GM12874 (cell line): Measurements from ENCODE around the gene FNDC3B.

ENCODE experiments used
- TF ChIP-seq, protein P1 (sequence below): IDR thresholded peaks from 2 replicates; pipeline ENCODE4 v1.5.1; 2011; ENCODE audit warnings: low read depth, mild to moderate bottlenecking, control low read depth, low read length, moderate library complexity; ENCODE audit not compliant: insufficient read depth

The FNDC3B gene

DNA sequence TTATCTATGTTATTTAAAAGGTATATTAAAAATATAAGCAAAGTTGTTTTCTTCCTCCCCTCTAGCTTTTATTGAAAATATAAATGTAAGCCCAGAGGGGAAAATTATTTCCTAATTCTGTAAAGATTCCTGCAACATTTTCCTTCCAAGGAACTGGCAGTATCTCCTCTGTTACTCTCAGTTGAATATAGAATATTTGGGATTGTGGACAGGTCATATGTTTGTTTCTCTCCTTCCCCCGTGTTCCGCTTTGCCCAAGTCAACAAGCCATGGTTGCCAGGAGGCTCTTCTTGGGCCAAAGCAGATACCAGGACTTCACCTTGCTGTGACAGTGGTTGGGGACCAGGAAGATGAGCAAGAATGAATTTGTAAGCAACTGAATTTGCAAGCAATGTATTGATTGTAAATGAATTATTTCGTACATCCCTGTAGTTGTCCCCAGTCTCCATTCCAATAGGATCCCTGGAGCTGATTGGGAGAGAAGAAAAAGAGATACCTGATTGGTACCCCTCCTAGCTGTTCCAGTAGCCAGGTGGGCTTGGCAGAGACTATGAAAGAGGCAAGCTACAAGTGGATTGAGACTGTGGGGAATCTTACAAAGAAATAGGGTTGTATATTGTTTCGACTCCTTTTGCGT lies 130.8 kb downstream of the FNDC3B start:
- TF ChIP-seq, protein P1, sequence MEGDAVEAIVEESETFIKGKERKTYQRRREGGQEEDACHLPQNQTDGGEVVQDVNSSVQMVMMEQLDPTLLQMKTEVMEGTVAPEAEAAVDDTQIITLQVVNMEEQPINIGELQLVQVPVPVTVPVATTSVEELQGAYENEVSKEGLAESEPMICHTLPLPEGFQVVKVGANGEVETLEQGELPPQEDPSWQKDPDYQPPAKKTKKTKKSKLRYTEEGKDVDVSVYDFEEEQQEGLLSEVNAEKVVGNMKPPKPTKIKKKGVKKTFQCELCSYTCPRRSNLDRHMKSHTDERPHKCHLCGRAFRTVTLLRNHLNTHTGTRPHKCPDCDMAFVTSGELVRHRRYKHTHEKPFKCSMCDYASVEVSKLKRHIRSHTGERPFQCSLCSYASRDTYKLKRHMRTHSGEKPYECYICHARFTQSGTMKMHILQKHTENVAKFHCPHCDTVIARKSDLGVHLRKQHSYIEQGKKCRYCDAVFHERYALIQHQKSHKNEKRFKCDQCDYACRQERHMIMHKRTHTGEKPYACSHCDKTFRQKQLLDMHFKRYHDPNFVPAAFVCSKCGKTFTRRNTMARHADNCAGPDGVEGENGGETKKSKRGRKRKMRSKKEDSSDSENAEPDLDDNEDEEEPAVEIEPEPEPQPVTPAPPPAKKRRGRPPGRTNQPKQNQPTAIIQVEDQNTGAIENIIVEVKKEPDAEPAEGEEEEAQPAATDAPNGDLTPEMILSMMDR, result no peak

DNA sequence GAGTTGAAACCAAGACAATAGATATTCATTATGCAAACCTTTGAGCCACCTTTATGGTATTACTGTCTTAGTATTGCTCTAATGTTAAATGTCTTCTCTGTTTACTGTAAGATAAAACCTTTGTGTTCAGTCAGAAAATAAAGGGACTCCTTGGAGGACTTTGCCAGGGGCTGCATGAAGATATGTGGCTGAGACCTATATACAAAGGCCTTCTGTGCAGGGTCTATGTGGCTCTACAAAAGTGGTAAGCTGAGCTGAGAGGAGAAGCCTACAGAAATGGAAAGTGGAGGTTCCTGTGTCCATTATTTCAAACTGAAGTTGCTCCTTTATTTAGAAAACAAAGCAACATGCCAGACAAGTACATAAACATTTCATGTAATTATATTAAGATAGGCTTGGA lies 131.5 kb downstream of the FNDC3B start:
- TF ChIP-seq, protein P1, result no peak

DNA sequence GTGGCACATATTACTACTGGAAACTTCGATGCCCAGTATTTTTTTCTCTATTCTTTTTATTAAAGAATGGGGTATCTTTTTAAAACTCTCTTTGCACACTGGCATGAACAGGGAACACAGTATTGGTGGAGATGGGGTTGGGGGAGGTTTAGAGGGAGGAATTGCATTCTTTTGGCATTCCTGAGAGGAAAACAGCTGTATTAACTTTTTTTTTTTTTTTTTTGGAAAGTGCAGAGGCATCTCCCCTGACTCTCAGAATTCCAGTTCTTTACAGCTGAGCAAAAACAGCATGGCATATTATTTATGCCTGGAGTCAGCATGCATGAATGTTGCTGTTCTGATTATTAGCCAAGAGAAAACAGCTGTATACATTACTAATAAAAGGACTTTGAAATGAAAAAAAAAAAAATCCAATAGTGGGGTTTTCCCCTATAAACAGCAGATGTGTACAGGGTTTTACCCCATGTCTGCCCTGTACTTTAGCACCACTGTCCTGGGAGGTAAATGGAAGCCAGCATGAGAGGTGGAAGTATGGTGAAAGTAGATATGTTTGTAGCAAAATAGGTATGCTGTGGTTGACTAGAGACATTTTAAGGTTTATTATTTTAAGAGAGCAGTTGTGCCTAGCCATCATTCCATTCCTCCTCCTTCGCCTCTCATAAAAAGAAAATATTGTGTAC lies 132.2 kb downstream of the FNDC3B start:
- TF ChIP-seq, protein P1, result no peak

DNA sequence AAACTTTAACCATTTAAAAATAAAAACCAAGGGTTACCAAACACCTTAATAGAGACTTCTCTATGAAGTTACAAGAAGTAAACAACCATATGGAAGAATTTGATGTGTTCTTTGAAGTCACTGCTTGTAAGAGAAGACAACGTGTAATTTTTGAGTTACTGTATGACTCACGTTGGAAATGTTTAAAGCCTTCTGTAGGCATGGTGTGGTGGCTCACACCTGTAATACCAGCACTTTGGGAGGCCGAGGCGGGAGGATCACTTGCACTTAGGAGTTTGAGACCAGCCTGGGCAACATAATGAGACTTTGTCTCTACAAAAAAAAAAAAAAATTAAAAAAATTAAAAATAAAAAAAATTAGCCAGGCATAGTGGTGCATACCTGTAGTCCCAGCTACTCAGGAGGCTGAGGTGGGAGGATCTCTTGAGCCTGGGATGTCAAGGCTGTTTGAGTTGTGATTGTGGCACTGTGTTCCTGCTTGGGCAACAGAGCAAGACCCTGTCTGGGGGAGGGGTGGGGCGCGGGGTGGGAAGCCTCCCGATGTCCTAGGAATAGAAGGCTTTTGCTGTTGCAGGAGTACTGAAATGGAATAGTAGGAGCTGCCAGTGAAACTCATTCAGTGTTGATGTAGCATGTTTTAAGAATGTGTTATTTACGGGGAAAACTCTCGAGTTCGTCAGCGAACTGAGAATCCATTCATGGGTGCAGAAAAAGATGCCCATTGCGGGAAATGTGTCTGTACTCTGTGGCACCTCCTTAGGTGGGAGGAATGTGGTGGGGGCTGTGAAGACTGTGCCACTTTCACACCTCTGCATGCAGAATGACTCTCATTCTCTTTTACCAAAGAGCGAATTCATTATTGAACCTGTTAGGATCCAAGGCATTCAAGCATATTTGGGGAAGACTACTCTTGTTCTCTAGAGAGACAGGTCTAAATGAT lies 134.2 kb downstream of the FNDC3B start:
- TF ChIP-seq, protein P1, result no peak

DNA sequence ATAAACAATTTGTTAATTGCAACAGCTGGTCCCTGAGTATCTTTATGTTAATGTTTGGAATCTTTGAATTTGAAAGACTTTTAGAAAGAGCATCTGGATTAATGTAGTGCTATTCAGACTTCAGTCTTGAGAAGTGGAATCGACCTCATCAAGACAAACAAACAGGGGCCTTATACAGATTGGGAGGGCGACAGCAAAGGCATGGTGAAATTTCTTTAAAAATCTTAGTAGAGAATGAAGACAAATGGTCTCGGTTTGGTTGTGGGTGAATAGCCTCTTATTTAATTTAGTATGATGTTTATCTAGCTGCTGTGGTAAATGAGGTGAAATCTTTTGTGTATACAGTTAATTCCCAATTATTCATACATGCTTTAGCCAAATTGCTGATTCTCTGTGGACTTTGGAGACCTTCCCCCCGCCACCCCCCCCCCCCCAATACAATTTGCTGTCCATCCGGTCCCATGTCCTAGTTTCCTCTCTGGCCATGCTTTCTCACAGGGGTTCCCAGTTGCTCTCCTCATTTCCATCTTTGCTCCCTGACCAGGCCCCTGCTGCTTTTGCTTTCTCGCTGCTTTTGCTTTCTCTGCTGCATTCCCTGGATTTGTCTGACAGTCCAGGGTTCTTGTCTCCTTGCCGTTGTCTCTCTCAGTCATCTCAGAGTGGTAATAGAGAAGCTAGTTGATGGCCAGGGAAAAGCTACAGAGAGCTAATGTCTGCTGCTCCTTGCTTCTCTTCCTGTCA lies 135.3 kb downstream of the FNDC3B start:
- TF ChIP-seq, protein P1, result no peak

DNA sequence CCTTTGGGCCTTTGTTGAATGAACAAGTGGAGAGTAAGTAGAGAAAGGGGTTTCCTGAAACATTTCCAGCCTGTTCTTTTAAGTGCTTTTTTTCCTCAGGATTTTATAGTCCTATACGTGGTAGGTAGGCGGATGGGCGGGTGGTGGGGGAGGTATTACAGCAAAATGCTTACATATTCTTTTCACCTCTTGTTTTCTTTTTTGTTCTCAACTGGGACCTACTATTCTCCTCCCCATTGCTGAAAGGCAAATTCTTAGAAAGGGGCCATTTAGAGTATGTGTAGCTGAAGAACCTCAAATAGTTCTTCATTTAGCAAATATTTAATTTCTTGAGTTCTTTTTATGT lies 135.8 kb downstream of the FNDC3B start:
- TF ChIP-seq, protein P1, result no peak
